GM12801 (cell line): ENCODE data around the gene STK39.

Experiments
- CTCF ChIP-seq: IDR thresholded peaks from one replicate; pipeline ENCODE4 v1.5.1; 2011; ENCODE audit warnings: control low read depth; ENCODE audit not compliant: insufficient read length; ENCODE audit errors: extremely low read depth

The STK39 gene

GRCh38 chr2:168089200-168089599 lies 158.2 kb downstream of the STK39 start:
- TF ChIP-seq CTCF, result no peak

GRCh38 chr2:168087401-168087800 lies 160.0 kb downstream of the STK39 start:
- no peak for TF ChIP-seq CTCF

- TF ChIP-seq CTCF, result no peak
Observed at GRCh38 chr2:168086851-168087250, 160.5 kb downstream of the STK39 start.

GRCh38 chr2:168085801-168086361 lies 161.5 kb downstream of the STK39 start:
- TF ChIP-seq CTCF, result no peak

- TF ChIP-seq CTCF, result no peak
Observed at GRCh38 chr2:168084288-168084687, 163.1 kb downstream of the STK39 start.

GRCh38 chr2:168079236-168079635 lies 168.2 kb downstream of the STK39 start:
- no peak for TF ChIP-seq CTCF

GRCh38 chr2:168076731-168077130 lies 170.7 kb downstream of the STK39 start:
- no peak for TF ChIP-seq CTCF
